Liver (tissue), 9 donors: Measurements from ENCODE around the gene CACNB4. TPM values are rescaled to one million over a fixed set of nuclear protein-coding genes. Genes with fewer than 3 reads are reported as not detected.
"Not testable (repeated sequence)": the region's sequence is repeated elsewhere in the genome, so short reads cannot be mapped to it uniquely, and the experiment has no call there.

Experiments used
- DNase-seq: peaks from one replicate; pipeline ENCODE4 v3.0.0-alpha.2; 2017; ENCODE audit warnings: low spot score
- H3K27ac ChIP-seq, 2 donors: one replicate each; pipeline ENCODE4 v1.7.0; 2013; ENCODE audit warnings: inconsistent platforms in 2 of 2, low read length in 2 of 2, control low read depth in 1 of 2, low read depth in 1 of 2, mild to moderate bottlenecking in 1 of 2
- H3K27me3 ChIP-seq, 4 donors: one replicate each; pipeline versions ENCODE4 v1.6.1 to v1.7.0; 2013; ENCODE audit warnings: low read length in 3 of 4, inconsistent platforms in 1 of 4, mild to moderate bottlenecking in 1 of 4, moderate library complexity in 1 of 4; ENCODE audit not compliant: control insufficient read depth in 4 of 4, insufficient read depth in 4 of 4
- H3K36me3 ChIP-seq, 4 donors: one replicate each; pipeline versions ENCODE4 v1.6.1 to v1.7.0; 2013; ENCODE audit warnings: low read length in 3 of 4, mild to moderate bottlenecking in 3 of 4, low read depth in 1 of 4, moderate library complexity in 1 of 4; ENCODE audit not compliant: control insufficient read depth in 4 of 4, insufficient read depth in 3 of 4
- H3K4me1 ChIP-seq, 4 donors: one replicate each; pipeline versions ENCODE4 v1.6.1 to v1.7.0; 2013; ENCODE audit warnings: low read length in 3 of 4, mild to moderate bottlenecking in 3 of 4, moderate library complexity in 1 of 4; ENCODE audit not compliant: control insufficient read depth in 4 of 4, insufficient read depth in 4 of 4
- H3K4me3 ChIP-seq, 3 donors: one replicate each; pipeline versions ENCODE4 v1.6.1 to v1.7.0; 2013; ENCODE audit warnings: low read length in 3 of 3, control low read depth in 1 of 3, low read depth in 1 of 3, mild to moderate bottlenecking in 1 of 3
- H3K9ac ChIP-seq, 2 donors: one replicate each; pipeline ENCODE4 v1.7.0; 2013; ENCODE audit warnings: low read length in 2 of 2, mild to moderate bottlenecking in 2 of 2, moderate library complexity in 2 of 2, control low read depth in 1 of 2, low read depth in 1 of 2
- H3K9me3 ChIP-seq, 4 donors: one replicate each; pipeline versions ENCODE4 v1.6.1 to v1.7.0; 2013; ENCODE audit warnings: low read length in 3 of 4; ENCODE audit not compliant: control insufficient read depth in 4 of 4
- EGR1 ChIP-seq, 2 donors: IDR thresholded peaks; 2 replicates each; pipeline ENCODE4 v1.6.1; 2016 to 2018; ENCODE audit warnings: antibody characterized with exemption in 2 of 2, low read depth in 2 of 2
- FOXA1 ChIP-seq: IDR thresholded peaks from 2 replicates; pipeline ENCODE4 v1.6.1; 2016; ENCODE audit warnings: antibody characterized with exemption
- FOXA2 ChIP-seq: IDR thresholded peaks from 2 replicates; pipeline ENCODE4 v1.6.1; 2016; ENCODE audit warnings: antibody characterized with exemption
- GABPA ChIP-seq, 2 donors: IDR thresholded peaks in 1 of 2; conservative IDR thresholded peaks in 1 of 2; 2 replicates each; pipeline ENCODE4 v1.6.1; 2016; ENCODE audit warnings: antibody characterized with exemption in 2 of 2, mild to moderate bottlenecking in 1 of 2, moderate library complexity in 1 of 2
- HNF4A ChIP-seq, 2 donors: conservative IDR thresholded peaks; 2 replicates each; pipeline ENCODE4 v1.6.1; 2016; ENCODE audit warnings: antibody characterized with exemption in 2 of 2, mild to moderate bottlenecking in 2 of 2
- HNF4G ChIP-seq: IDR thresholded peaks from 2 replicates; pipeline ENCODE4 v1.6.1; 2016; ENCODE audit warnings: antibody characterized with exemption
- JUND ChIP-seq, 2 donors: IDR thresholded peaks; 2 replicates each; pipeline ENCODE4 v1.6.1; 2016; ENCODE audit warnings: antibody characterized with exemption in 2 of 2
- NR2F2 ChIP-seq: IDR thresholded peaks from 2 replicates; pipeline ENCODE4 v1.6.1; 2016; ENCODE audit warnings: antibody characterized with exemption
- RAD21 ChIP-seq, 2 donors: IDR thresholded peaks; 2 replicates each; pipeline ENCODE4 v1.6.1; 2016; ENCODE audit warnings: antibody characterized with exemption in 2 of 2, mild to moderate bottlenecking in 2 of 2
- SP1 ChIP-seq: IDR thresholded peaks from 2 replicates; pipeline ENCODE4 v1.6.1; 2018; ENCODE audit warnings: antibody characterized with exemption, mild to moderate bottlenecking
- TAF1 ChIP-seq: conservative IDR thresholded peaks from 2 replicates; pipeline ENCODE4 v1.6.1; 2016; ENCODE audit warnings: antibody characterized with exemption, mild to moderate bottlenecking
- YY1 ChIP-seq: IDR thresholded peaks from 2 replicates; pipeline ENCODE4 v1.6.1; 2016; ENCODE audit warnings: antibody characterized with exemption, mild to moderate bottlenecking
- WGBS: extraction: QIAGEN DNeasy Blood & Tissue Kit; methylation state at CpG from one replicate; pipeline ENCODE4 v1.1.7; 2013; 5-methylcytosine and 5-hydroxymethylcytosine counted together
- polyA plus RNA-seq, 2 donors: library from polyadenylated mRNA; stranded (reverse) in 1 of 2; unstranded in 1 of 2; fragments of 200-250 nt in 1 of 2; fragments of >200 nt in 1 of 2; fragmentation: Nextera tagmentation in 1 of 2; extraction: Ambion mirVana in 1 of 2; gene quantifications; one replicate each; pipeline versions ENCODE4 v1.2.1 to v1.2.3, GENCODE V29; 2013 to 2015
- total RNA-seq, 2 donors: library from RNA; depleted of rRNA; stranded (reverse); fragments of >200 nt; gene quantifications; one replicate each; pipeline ENCODE4 v1.2.3, GENCODE V29; 2014
- TF ChIP-seq, protein P1 (sequence below): IDR thresholded peaks from 2 replicates; pipeline ENCODE4 v1.6.1; 2016; ENCODE audit warnings: antibody characterized with exemption
- TF ChIP-seq, protein P2 (sequence below): IDR thresholded peaks from 2 replicates; pipeline ENCODE4 v1.6.1; 2016; ENCODE audit warnings: antibody characterized with exemption, mild to moderate bottlenecking
- TF ChIP-seq, protein P3 (sequence below): IDR thresholded peaks from 2 replicates; pipeline ENCODE4 v1.6.1; 2016; ENCODE audit warnings: antibody characterized with exemption
- TF ChIP-seq, protein P4 (sequence below): IDR thresholded peaks from 2 replicates; pipeline ENCODE4 v1.6.1; 2016; ENCODE audit warnings: antibody characterized with exemption
- TF ChIP-seq, protein P5 (sequence below): fragments of 150-350 bp; IDR thresholded peaks from 2 replicates; pipeline ENCODE4 v1.5.1; 2017; ENCODE audit warnings: improper control_type of control experiment, low read depth, low read length; ENCODE audit not compliant: missing input control
- donor health status: healthy.
- donor health status: healthy.
- donor health status: healthy.
- donor health status: healthy.
- donor health status: healthy.

CACNB4 gene
- total and polyA plus RNA-seq, 4 donors, result 0.02 to 0.50 (median 0.21) TPM

DNA sequence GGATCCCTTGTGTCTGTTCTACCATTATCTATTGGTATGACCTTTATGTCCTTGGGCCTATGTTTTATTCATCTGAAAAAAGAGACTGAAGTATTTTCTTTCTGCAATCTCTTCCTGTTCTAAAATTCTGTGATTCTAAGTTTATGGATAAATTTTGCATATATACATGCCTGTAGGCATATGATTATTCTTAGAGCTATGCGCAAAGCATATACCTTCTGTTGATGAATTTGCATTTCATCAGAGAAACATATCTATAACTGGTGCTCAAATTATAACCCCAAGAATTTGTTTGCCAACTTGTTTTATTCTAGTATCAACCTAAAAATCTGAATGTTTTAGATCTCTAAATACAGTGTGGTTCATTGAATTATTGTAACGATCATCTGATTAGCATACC, 6.7 kb downstream of the CACNB4 start:
- no peak for DNase-seq
- Histone ChIP-seq H3K36me3 (no peaks in the 10 kb centered on the region), H3K9ac (no peak overlapping the region), H3K9me3 (no peaks in the 10 kb centered on the region), H3K27ac (no peak overlapping the region), H3K27me3 (no peaks in the 10 kb centered on the region), H3K4me1 (no peaks in the 10 kb centered on the region), H3K4me3 (no peak overlapping the region)
- WGBS, result 97% methylated on average over 2 of the region's 2 CpGs
- TF ChIP-seq SP1, result no peak
- TF ChIP-seq, protein P1, sequence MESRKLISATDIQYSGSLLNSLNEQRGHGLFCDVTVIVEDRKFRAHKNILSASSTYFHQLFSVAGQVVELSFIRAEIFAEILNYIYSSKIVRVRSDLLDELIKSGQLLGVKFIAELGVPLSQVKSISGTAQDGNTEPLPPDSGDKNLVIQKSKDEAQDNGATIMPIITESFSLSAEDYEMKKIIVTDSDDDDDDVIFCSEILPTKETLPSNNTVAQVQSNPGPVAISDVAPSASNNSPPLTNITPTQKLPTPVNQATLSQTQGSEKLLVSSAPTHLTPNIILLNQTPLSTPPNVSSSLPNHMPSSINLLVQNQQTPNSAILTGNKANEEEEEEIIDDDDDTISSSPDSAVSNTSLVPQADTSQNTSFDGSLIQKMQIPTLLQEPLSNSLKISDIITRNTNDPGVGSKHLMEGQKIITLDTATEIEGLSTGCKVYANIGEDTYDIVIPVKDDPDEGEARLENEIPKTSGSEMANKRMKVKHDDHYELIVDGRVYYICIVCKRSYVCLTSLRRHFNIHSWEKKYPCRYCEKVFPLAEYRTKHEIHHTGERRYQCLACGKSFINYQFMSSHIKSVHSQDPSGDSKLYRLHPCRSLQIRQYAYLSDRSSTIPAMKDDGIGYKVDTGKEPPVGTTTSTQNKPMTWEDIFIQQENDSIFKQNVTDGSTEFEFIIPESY, result no peak
- TF ChIP-seq RAD21 (IDR thresholded peaks at IDR 0.05), result no peak
- TF ChIP-seq HNF4G, result no peak
- no peak for TF ChIP-seq YY1
- no peak for TF ChIP-seq NR2F2
- TF ChIP-seq, protein P2, sequence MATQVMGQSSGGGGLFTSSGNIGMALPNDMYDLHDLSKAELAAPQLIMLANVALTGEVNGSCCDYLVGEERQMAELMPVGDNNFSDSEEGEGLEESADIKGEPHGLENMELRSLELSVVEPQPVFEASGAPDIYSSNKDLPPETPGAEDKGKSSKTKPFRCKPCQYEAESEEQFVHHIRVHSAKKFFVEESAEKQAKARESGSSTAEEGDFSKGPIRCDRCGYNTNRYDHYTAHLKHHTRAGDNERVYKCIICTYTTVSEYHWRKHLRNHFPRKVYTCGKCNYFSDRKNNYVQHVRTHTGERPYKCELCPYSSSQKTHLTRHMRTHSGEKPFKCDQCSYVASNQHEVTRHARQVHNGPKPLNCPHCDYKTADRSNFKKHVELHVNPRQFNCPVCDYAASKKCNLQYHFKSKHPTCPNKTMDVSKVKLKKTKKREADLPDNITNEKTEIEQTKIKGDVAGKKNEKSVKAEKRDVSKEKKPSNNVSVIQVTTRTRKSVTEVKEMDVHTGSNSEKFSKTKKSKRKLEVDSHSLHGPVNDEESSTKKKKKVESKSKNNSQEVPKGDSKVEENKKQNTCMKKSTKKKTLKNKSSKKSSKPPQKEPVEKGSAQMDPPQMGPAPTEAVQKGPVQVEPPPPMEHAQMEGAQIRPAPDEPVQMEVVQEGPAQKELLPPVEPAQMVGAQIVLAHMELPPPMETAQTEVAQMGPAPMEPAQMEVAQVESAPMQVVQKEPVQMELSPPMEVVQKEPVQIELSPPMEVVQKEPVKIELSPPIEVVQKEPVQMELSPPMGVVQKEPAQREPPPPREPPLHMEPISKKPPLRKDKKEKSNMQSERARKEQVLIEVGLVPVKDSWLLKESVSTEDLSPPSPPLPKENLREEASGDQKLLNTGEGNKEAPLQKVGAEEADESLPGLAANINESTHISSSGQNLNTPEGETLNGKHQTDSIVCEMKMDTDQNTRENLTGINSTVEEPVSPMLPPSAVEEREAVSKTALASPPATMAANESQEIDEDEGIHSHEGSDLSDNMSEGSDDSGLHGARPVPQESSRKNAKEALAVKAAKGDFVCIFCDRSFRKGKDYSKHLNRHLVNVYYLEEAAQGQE, result no peak
- TF ChIP-seq, protein P3, sequence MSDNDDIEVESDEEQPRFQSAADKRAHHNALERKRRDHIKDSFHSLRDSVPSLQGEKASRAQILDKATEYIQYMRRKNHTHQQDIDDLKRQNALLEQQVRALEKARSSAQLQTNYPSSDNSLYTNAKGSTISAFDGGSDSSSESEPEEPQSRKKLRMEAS, result no peak
- TF ChIP-seq, protein P4, sequence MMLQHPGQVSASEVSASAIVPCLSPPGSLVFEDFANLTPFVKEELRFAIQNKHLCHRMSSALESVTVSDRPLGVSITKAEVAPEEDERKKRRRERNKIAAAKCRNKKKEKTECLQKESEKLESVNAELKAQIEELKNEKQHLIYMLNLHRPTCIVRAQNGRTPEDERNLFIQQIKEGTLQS, result no peak
- TF ChIP-seq, protein P5, sequence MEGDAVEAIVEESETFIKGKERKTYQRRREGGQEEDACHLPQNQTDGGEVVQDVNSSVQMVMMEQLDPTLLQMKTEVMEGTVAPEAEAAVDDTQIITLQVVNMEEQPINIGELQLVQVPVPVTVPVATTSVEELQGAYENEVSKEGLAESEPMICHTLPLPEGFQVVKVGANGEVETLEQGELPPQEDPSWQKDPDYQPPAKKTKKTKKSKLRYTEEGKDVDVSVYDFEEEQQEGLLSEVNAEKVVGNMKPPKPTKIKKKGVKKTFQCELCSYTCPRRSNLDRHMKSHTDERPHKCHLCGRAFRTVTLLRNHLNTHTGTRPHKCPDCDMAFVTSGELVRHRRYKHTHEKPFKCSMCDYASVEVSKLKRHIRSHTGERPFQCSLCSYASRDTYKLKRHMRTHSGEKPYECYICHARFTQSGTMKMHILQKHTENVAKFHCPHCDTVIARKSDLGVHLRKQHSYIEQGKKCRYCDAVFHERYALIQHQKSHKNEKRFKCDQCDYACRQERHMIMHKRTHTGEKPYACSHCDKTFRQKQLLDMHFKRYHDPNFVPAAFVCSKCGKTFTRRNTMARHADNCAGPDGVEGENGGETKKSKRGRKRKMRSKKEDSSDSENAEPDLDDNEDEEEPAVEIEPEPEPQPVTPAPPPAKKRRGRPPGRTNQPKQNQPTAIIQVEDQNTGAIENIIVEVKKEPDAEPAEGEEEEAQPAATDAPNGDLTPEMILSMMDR, result no peak
- TF ChIP-seq FOXA2, result no peak
- no peak for TF ChIP-seq HNF4A (conservative IDR thresholded peaks at IDR 0.05)
- no peak for TF ChIP-seq FOXA1
- no peak for TF ChIP-seq TAF1
- no peak for TF ChIP-seq JUND (IDR thresholded peaks at IDR 0.05)
- TF ChIP-seq EGR1 (IDR thresholded peaks at IDR 0.05; ENCODE audit: low read depth in 2 of 2), result no peak
- TF ChIP-seq GABPA (IDR thresholded peaks at IDR 0.05 in 1 of 2, conservative IDR thresholded peaks at IDR 0.05 in 1 of 2), result no peak

DNA sequence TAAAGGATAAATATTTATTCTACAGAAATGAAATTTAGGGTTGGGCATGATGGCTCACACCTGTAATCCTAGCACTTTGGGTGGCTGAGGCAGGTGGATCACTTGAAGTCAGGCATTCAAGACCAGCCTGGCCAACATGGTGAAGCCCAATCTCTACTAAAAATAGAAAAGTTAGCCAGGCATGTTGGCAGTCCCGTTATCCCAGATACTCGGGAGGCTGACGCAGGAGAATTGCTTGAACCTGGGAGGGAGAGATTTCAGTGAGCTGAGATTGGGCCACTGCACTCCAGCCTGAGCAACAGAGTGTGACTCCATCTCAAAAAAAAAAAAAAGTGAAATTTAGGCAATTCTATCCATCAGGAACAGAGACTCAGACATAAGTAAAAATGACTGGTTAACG, 8.1 kb downstream of the CACNB4 start:
- not testable (repeated sequence) for DNase-seq, H3K36me3 ChIP-seq, H3K4me1 ChIP-seq, H3K9ac ChIP-seq, H3K9me3 ChIP-seq, H3K27ac ChIP-seq, H3K27me3 ChIP-seq, H3K4me3 ChIP-seq
- WGBS, result 91% methylated on average over 4 of the region's 4 CpGs
